Stimulated activated CD8-positive, alpha-beta memory T cell treated with anti-CD3 and anti-CD28 coated beads, Interleukin-7, amount 100 ng/mL, for 24 hours (primary cell): ENCODE measurements around the gene GRIA3.
"Not testable (repeated sequence)": the region's sequence is repeated elsewhere in the genome, so short reads cannot be mapped to it uniquely, and the experiment has no call there.

Experiments
- DNase-seq: peaks from one replicate; pipeline ENCODE4 v3.0.0-alpha.2; 2020; ENCODE audit warnings: low read depth

GRIA3 gene

GRCh38 chrX:123357941-123358340 lies 173.9 kb downstream of the GRIA3 start:
- DNase-seq = no peak

DNA sequence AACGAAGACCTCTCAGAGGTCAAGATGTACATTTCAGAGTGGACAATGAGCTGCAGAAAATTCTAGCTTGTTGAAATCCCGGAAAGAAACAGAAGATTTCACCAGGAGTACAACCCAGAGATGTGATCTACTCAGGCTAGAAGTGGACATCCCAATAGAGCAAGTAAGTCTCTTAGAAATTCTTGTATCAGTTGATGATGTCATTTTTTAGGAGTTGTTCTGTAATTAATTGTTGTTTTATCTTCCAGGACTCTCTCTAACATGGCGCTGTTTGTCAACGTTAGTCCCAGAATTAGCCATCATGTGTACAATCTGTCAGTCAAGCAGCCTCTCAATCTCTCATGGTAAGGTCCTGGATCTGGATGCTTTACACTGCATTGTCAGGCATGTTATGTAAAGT lies 174.4 kb downstream of the GRIA3 start:
- DNase-seq = no peak

DNA sequence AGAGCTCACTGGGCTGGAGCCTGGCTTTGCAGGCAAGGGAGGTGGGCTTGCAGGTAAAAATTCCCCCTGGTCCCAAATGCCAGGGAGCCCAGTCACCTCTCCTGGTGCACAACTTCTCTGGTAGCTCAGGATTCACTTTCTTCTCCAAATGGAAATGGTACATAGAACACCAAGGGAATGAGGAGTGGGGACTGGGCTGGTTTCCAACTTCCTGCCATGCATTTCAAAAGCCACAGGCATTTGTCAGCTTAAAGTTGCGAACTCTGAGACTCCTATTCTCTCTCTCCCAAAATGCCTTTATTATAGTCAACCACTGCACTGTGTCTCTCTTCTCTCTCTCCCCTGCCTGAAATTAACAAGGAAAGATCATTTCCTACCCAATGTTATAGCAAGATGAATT lies 177.3 kb downstream of the GRIA3 start:
- no peak for DNase-seq

DNA sequence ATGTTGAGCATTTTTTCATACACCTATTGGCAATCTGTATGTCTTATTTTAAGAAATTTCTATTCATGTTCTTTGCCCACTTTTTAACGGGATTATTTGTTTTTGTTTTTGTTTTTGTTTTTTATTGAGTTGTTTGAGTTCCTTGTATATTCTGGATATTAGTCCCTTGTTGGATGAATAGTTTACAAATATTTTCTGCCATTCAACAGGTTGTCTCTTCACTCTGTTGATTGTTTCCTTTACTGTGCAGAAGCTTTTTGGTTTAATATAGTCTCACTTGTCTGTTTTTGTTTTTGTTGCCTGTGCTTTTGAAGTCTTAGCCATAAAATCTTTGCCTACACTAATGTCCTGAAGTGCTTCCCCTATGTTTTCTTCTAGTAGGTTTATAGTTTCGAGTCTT lies 202.1 kb downstream of the GRIA3 start:
- DNase-seq = not testable (repeated sequence)

DNA sequence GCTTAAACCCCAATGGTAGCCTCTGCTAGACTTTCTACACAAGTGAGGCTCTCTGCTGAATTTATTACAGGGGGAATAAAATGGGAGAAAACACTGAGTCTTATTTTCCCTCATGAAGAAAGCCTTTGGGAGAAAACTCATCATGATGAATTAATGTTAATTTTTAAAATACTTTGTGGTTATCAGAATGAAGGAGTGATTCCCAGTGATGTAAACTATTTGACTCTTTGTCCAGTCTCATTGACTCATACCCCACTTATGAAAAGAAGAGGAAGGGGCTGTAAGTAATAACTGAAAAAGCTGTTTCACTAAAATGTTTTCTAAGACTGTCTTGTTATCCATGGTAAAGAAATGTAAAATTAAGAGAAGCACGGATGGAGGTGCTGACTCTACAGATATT lies 208.8 kb downstream of the GRIA3 start:
- DNase-seq = no peak

DNA sequence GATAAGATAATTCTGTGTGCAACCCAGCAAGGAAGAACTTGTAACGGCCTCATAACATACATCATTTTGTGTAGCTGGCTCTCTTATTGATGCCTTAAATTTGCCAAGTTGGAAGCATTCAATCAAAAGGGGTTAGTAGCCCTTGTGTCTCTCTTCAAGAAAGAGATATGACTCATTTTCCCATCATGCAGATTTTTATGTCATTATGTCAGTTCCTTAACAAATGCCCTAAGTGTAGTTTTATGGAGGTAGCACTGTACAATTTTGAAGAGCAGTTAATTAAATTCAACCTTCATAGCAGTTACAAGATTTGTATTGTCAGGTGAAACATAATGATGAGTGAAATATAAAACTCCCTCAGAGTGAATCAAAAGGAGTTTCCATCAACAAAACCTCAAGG lies 215.6 kb downstream of the GRIA3 start:
- DNase-seq = no peak

DNA sequence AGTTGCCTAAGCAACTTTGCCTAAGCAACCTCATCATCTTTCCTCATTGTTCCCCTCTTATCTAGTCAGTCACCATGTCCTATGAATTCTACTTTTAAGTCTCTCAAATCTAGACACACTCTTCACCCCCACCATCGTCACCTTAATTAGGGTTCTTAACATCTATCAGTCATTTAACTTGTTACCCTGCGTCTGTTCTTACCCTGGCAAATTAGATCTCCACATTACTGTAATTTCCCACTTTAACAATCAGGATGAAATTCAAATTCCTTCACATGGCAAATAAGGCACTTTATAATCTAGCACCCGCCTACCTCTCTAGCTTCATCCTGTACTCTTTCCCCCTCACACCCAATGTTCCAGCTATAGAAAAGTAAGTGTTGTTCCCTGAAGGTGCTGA lies 221.2 kb downstream of the GRIA3 start:
- no peak for DNase-seq

- no peak for DNase-seq
These were observed 225.0 kb downstream of the GRIA3 start for GRCh38 chrX:123408821-123409737.

- no peak for DNase-seq
These were observed 238.8 kb downstream of the GRIA3 start for GRCh38 chrX:123422875-123423274.

GRCh38 chrX:123424546-123424945 lies 240.5 kb downstream of the GRIA3 start:
- no peak for DNase-seq

- no peak for DNase-seq
These were observed 241.4 kb downstream of the GRIA3 start for GRCh38 chrX:123425471-123425870.

DNA sequence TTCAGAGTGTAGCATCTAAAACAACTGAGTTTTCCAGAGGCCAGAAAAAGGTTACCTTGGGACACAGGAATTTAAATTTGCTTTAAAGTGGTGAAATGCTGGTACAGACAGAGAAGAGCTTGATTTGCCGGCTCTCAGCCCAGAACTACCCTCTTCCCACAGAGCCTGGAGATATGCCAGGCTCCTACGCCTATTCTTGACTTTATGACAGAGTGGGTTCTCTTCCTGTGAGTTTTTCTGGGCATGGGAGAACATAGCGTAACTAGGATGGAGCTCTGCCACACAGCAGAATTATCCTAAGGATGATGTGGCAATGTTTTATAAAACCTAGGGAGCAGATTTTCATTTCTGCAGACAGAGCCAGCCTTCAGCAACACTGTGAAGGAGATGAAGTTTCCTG lies 241.8 kb downstream of the GRIA3 start:
- no peak for DNase-seq

DNA sequence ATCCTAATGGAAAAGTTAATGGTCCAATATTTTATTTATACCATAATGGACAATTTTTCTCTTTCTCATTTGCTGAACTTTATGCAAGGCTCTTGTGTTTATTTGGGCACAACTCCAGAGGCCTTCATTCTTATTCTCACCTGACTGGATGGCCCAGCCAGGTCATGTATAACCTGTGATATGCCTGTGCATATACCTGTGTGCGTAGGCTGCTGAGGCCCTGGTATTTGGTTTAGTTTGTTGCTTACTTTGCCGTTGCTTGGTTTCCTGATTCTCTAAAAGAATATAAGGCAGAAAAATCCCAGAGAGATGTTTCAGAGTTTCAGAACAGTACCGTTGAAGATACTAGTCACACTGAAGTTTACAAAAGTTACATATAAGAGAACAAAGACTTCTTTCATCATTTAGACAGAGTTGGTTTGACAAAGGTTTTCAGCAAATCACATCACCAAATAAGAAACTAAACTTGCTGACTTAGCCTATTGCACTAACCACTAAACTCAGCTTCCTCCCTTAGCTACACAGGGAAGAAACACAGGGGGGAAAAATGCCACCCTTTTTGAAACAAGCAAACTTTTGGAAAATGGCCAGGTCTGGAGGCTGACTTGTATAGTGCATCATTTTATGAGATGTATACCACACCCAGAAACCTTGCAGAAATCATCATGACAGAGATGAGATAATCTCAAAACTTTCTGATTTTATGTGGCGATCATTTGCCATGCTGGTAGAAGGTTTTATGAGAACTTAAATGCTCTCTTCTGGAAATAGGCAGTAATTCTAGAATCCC lies 248.5 kb downstream of the GRIA3 start:
- DNase-seq = no peak

DNA sequence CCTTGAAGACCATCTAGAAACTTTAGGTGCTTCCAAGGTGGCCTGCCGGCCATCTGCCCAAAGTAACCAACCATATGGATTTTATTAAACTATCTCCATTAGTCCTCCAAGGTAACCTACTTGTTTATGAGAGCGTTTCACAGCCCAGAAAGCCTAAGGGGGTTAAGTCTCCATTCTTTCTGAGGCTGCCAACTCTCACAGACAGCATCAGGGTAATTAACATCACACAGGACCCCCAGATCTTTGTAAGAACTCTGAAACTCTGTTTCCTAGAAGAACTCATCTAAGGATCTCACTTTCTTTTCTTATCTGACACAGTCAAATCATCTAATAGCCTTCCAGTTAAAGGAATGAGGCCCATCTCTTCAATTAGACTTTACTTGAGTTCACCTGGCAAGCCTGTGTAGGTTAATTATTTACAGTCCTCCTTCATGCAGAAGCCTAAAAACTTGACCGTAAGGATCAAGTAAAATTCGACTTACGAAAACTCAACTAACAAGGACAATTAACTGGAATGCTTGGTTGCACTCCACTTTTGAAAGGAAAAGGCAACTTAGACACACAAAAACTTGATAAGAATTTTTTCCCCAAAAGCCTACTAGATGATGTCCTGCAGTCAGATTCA lies 252.5 kb downstream of the GRIA3 start:
- DNase-seq = no peak

DNA sequence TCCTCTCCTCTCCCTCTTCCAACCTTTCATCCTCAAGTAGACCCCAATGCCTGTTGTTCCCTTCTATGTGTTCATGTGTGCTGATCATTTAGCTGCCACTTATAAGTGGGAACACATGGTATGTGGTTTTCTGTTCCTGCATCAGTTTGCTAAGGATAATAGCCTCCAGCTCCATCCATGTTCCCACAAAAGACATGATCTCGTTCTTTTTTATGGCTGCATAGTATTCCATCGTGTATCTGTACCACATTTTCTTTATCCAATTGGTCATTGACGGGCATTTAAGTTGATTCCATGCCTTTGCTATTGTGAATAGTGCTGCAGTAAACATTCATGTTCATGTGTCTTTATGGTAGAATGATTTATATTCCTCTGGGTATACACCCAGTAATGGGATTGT lies 255.8 kb downstream of the GRIA3 start:
- not testable (repeated sequence) for DNase-seq

DNA sequence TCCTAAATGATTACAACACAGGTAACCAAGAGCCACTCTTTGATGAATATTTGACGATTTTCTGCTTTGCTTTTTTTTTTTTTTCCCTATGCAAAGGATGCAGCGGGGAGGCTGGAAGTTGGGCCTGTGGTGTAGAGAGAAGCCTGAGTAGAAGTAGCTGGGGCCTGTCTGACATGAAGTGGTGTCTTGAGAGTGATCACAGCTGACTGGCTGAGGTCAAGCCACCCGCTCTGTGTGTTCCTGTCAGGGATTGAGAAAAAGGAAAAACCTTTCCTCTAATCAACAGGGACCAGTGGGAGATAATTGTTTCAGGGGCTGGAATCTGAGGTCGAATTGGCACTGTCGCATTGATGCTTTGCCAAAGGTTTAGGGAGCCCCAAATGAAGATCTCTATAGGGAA lies 258.7 kb downstream of the GRIA3 start:
- DNase-seq = no peak

GRCh38 chrX:123447506-123447905 lies 263.4 kb downstream of the GRIA3 start:
- DNase-seq = no peak

GRCh38 chrX:123449335-123449734 lies 265.3 kb downstream of the GRIA3 start:
- DNase-seq = no peak

DNA sequence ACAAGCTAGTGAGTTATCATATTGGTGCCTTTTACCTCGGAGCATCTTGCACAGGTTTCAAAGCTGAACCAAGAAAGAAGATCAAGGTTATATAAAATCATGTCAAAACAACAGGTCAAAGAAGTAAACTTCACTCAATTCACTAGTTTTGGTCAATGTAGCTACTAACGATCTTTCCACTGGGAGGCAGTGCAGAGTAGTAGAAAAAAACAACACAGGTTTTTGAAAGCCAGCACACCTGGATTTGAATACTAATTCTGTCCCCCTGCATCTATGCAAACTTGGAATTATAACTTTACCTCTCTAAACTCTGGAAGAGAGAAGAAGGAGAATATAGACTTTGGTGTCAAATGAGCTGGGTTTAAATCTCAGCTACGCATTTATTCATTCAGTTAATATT lies 266.1 kb downstream of the GRIA3 start:
- DNase-seq = no peak

- no peak for DNase-seq
These were observed 270.8 kb downstream of the GRIA3 start for GRCh38 chrX:123454712-123455431.

DNA sequence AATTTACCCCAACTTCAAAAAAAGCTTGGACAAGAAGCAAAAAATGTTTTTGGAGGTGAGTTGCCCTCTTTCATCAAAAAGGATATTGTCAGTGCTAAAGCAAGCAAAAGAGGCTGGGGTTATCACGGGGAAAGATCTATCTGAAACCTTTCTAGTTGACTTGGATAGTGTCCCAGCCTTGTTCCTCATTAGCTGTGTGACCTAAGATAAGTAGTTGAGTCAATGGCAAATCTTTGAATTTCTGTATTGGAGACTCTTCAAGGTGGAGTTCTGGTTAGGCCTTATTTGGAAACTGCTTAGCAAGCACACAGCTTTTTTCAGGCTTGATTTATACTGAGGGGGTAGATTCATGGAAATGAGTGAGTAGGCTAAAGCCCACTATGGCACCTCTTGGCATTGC lies 271.6 kb downstream of the GRIA3 start:
- no peak for DNase-seq

DNA sequence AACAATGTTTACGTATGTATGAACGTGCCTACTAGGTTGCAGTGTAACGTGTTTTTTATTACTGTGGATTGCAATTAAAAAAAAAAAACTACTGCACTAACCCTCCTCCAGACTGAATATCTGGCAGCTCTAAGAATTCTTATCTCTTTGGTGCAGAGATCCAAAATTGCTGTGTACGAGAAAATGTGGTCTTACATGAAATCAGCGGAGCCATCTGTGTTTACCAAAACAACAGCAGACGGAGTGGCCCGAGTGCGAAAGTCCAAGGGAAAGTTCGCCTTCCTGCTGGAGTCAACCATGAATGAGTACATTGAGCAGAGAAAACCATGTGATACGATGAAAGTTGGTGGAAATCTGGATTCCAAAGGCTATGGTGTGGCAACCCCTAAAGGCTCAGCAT lies 280.6 kb downstream of the GRIA3 start:
- DNase-seq = no peak
